Activated CD8-positive, alpha-beta memory T cell treated with anti-CD3 and anti-CD28 coated beads, Interleukin-2, amount 10 ng/mL, durations not matched to agents 7 days and 5 days (primary cell): ENCODE results near the gene DDAH2. TPM values are rescaled to one million over a fixed set of nuclear protein-coding genes. Genes with fewer than 3 reads are reported as not detected.

Experiments used
- ATAC-seq: fragments of 150-1000 bp; cut with Tn5 transposase; one replicate; pipeline ENCODE4 v1.10.0; 2021; ENCODE audit warnings: moderate library complexity
- CTCF ChIA-PET: fragments of 350-600 bp; sonication (Branson Sonifier 250); formaldehyde crosslinking; loops from one replicate; lab custom pipeline; 2021; ENCODE audit warnings: antibody characterized with exemption; lab: Charles Lee
- DNase-seq: peaks from one replicate; pipeline ENCODE4 v3.0.0-alpha.2; 2020
- H3K27ac Mint-ChIP-seq: one replicate; pipeline ENCODE4 v1.8.0; 2021; ENCODE audit warnings: mild to moderate bottlenecking, mixed read lengths
- H3K27me3 Mint-ChIP-seq: one replicate; pipeline ENCODE4 v1.8.0; 2021; ENCODE audit warnings: mixed read lengths
- H3K36me3 Mint-ChIP-seq: one replicate; pipeline ENCODE4 v1.8.0; 2021; ENCODE audit warnings: mild to moderate bottlenecking, mixed read lengths
- H3K4me1 Mint-ChIP-seq: one replicate; pipeline ENCODE4 v1.8.0; 2021; ENCODE audit warnings: mixed read lengths
- H3K4me3 Mint-ChIP-seq: one replicate; pipeline ENCODE4 v1.8.0; 2021; ENCODE audit warnings: mild to moderate bottlenecking, moderate library complexity, mixed read lengths
- H3K9me3 Mint-ChIP-seq: one replicate; pipeline ENCODE4 v1.8.0; 2022; ENCODE audit warnings: low read depth, mixed read lengths
- total RNA-seq, 2 experiments: library from RNA; stranded (reverse); gene quantifications; one replicate each; pipeline ENCODE4 v1.2.3, GENCODE V29; 2021

Gene DDAH2
- total RNA-seq, 2 experiments from 2014 or later: 13.6 to 23.4 TPM

- Mint-ChIP-seq H3K4me1 (no peaks in the 10 kb centered on the region), H3K4me3 (no peak overlapping the region), H3K27ac (no peak overlapping the region), H3K9me3 (no peaks in the 10 kb centered on the region), H3K36me3 (peaks cover 26% of the 10 kb centered on the region), H3K27me3 (no peaks in the 10 kb centered on the region)
- DNase-seq: no peak
- ATAC-seq: no peak
- CTCF ChIA-PET: interaction anchor here (1.2 to 1.3 kb wide), 2 partner anchors 9 to 20 kb away, joined by 3 to 4 read pairs; no protein-coding TSS in a partner anchor
These were observed 20.4 kb upstream of the DDAH2 start for GRCh38 chr6:31749301-31750036.

- H3K27ac Mint-ChIP-seq: peak overlapping the region; percentile 35
- DNase-seq (no peak), ATAC-seq (no peak)
- H3K9me3 Mint-ChIP-seq: no peaks in the 10 kb centered on the region
- peaks cover 48% of the 10 kb centered on the region for H3K36me3 Mint-ChIP-seq
- H3K4me3 Mint-ChIP-seq: no peak overlapping the region
- H3K27me3 Mint-ChIP-seq: no peaks in the 10 kb centered on the region
- CTCF ChIA-PET: interaction anchor here (0.7 to 1.4 kb wide), 2 partner anchors 11 to 15 kb away, joined by 3 to 5 read pairs; no protein-coding TSS in a partner anchor
- peaks cover 16% of the 10 kb centered on the region for H3K4me1 Mint-ChIP-seq
These were observed 15.3 kb upstream of the DDAH2 start for GRCh38 chr6:31744422-31744821.

DNA sequence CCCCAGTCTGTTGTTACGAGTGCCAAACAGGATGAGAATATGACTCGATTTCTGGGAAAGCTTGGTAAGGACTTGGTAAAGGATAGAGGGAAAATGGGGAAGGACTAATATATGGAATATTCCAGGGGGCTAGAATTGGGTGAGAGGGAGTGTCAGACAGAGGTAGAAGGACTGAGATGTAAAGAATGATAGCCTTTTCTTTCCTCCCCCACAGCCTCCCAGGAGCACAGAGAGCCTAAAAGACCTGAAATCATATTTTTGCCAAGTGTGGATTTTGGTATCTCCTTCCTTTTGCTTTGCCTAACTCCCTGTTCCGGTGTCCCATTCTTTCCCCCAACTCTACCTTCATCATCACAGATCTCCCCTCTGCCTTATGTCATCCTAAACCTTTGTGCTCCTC is 13.8 kb upstream of the DDAH2 start:
- CTCF ChIA-PET: interaction anchor here (0.5 to 1.1 kb wide), 2 partner anchors 27 to 93 kb away, joined by 4 read pairs; no protein-coding TSS in a partner anchor

DNA sequence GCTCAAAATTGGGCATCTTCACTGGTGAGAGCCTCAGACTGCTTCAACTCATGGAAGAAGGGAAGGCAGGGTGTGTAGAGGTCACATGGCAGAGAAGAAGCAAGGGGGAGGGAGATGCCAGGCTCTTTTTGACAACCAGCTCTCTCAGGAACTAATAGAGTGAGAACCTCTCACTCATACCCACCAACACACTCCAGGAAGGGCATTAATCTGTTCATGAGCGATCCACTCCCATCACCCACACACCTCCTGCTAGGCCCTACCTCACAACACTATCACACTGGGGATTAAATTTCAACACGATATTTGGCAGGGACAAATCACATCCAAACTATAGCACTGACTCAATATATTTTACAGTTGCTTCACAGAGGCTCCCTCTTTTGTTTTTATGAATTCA is 12.7 kb upstream of the DDAH2 start:
- H3K4me1 Mint-ChIP-seq: peaks cover 42% of the 10 kb centered on the region
- peaks cover 36% of the 10 kb centered on the region for H3K36me3 Mint-ChIP-seq
- CTCF ChIA-PET: interaction anchor here (1.1 to 5.8 kb wide), 4 partner anchors 13 to 60 kb away, joined by 3 to 60 read pairs (median 18); partner anchors contain the start of gene DDAH2
- H3K4me3 Mint-ChIP-seq: peak overlapping the region; percentile 91
- H3K9me3 Mint-ChIP-seq: no peaks in the 10 kb centered on the region
- peak overlapping the region; percentile 42 for H3K27ac Mint-ChIP-seq
- ATAC-seq (no peak), DNase-seq (no peak)
- H3K27me3 Mint-ChIP-seq: no peaks in the 10 kb centered on the region

More for the DNA sequence above, 13.8 kb upstream of the DDAH2 start:
- Mint-ChIP-seq H3K27ac (peak overlapping the region; percentile 40), H3K4me3 (no peak overlapping the region), H3K27me3 (no peaks in the 10 kb centered on the region), H3K4me1 (peaks cover 31% of the 10 kb centered on the region), H3K9me3 (no peaks in the 10 kb centered on the region), H3K36me3 (peaks cover 42% of the 10 kb centered on the region)
- DNase-seq (no peak), ATAC-seq (no peak)

DNA sequence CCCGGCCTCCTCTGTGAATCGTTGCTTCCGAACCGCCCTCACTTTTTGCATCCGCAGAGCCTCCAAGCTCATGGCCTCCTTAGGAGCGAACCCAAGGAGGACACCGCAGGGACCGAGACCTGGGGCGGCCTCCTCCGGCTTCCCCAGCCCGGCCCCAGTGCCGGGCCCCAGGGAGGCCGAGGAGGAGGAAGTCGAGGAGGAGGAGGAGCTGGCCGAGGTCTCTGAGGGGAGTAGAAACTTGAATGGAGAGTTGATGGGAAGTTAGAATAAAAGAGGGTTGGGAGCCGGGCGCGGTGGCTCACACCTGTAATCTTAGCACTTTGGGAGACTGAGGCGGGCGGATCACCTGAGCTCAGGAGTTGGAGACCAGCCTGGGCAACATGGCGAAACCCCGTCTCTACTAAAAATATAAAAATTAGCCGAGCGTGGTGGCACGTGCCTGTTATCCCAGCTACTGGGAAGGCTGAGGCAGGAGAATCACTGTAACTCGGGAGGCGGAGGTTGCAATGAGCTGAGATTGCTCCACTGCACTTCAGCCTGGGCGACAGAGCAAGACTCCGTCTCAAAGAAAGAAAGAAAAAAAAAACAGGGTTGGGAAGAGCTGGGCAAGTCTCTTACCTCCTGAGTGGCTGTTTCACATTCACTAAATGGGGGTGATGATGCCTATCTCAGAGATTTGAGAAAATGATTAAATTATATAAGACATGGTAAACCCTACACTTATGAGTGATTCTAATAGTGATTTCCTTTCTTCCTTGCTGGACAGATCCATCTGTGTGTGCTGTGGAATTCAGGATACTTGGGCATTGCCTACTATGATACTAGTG is 11.5 kb upstream of the DDAH2 start:
- no peak for DNase-seq
- Mint-ChIP-seq H3K9me3 (no peaks in the 10 kb centered on the region), H3K4me1 (peaks cover 45% of the 10 kb centered on the region), H3K27me3 (no peaks in the 10 kb centered on the region), H3K4me3 (peak overlapping the region; percentile 91), H3K36me3 (peaks cover 40% of the 10 kb centered on the region), H3K27ac (peak overlapping the region; percentile 96)
- CTCF ChIA-PET: interaction anchor here (1.0 to 5.8 kb wide), 13 partner anchors 9 to 92 kb away, joined by 3 to 60 read pairs (median 9); partner anchors contain the start of genes DDAH2, GPANK1, HSPA1A and HSPA1L
- no peak for ATAC-seq

DNA sequence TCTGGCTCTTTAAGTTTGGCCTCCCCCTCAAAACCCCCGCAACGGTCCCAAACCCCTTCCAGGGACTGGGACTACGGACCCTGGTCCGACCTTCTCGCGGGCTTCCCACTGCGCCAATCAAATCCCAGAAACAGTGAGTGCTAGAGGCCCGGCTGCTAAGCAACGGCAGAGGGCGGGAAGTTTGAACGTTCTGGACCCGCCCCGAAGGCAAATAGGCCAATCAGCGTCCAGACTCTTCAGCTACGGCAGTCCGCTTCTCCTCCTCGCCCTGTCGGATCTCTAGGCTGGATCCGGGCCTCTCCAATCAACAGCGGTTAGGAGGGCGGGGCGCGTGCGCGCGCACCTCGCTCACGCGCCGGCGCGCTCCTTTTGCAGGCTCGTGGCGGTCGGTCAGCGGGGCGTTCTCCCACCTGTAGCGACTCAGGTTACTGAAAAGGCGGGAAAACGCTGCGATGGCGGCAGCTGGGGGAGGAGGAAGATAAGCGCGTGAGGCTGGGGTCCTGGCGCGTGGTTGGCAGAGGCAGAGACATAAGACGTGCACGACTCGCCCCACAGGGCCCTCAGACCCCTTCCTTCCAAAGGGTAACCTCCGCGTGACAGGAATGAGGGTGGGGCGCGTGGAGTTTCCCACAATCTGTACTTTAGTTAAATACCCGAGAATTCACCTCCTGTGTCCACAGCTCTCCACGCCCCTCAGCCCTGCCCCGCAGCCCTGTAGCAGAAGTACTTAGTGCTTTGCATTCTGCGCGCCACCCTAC is 10.7 kb upstream of the DDAH2 start, which contains the start of gene MSH5:
MSH5 (plus strand) TSS at position 367 of the 758 bp plus-strand sequence. CDS start 462 bp downstream, outside the sequence.
- peaks cover 40% of the 10 kb centered on the region for H3K36me3 Mint-ChIP-seq
- CTCF ChIA-PET: interaction anchor here (1.0 to 5.8 kb wide), 24 partner anchors 10 to 199 kb away, joined by 3 to 60 read pairs (median 8); partner anchors contain the start of genes BAG6, C6orf47, DDAH2 and GPANK1
- ATAC-seq (peak; percentile 81), DNase-seq (peak; percentile 99)
- peak within 1 kb of the TSS; percentile 96 for H3K27ac Mint-ChIP-seq
- no peaks in the 10 kb centered on the region for H3K27me3 Mint-ChIP-seq
- peaks cover 45% of the 10 kb centered on the region for H3K4me1 Mint-ChIP-seq
- peak within 1 kb of the TSS; percentile 91 for H3K4me3 Mint-ChIP-seq
- no peaks in the 10 kb centered on the region for H3K9me3 Mint-ChIP-seq

GRCh38 chr6:31737991-31738979 is 9.2 kb upstream of the DDAH2 start:
- Mint-ChIP-seq H3K4me1 (peaks cover 59% of the 10 kb centered on the region), H3K36me3 (peaks cover 45% of the 10 kb centered on the region), H3K27me3 (no peaks in the 10 kb centered on the region), H3K27ac (peak overlapping the region; percentile 96), H3K4me3 (peak overlapping the region; percentile 91), H3K9me3 (no peaks in the 10 kb centered on the region)
- peak; percentile 17 for ATAC-seq
- DNase-seq: peak; percentile 89
- CTCF ChIA-PET: interaction anchor here (0.6 to 5.8 kb wide), 46 partner anchors 10 to 257 kb away, joined by 3 to 60 read pairs (median 4); partner anchors contain the start of genes ABHD16A, ATP6V1G2, BAG6 and C6orf47

DNA sequence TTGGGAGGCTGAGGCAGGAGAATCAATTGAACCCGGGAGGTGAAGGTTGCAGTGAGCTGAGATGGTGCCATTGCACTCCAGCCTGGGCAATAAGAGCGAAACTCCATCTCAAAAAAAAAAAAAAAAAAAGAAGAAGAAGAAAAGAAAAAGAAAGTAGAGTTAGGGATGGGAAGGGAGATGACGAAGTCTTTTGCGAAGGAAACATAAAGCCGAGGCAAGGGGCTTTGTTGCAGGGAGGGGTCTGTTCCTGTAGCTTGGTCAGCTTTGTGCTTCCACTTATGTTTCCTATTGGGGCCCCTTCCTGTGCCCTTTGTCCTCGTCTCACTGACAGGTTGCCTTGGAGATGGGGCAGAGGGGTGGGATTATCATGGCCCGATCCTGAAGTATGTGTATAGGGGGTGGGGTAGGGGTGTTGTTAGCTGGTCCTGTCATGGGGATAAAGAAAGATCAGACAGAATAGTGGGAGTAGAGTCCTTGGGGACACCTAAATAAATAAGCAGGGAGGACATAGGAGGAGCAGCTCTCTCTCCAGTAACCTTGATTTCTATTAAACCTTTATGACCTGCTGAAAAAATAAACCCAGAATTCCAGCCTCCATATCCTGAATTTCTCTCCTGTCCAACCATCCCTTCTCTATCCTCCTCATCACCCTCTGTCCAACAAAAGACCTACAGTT is 8.4 kb upstream of the DDAH2 start:
- no peaks in the 10 kb centered on the region for H3K27me3 Mint-ChIP-seq

DNA sequence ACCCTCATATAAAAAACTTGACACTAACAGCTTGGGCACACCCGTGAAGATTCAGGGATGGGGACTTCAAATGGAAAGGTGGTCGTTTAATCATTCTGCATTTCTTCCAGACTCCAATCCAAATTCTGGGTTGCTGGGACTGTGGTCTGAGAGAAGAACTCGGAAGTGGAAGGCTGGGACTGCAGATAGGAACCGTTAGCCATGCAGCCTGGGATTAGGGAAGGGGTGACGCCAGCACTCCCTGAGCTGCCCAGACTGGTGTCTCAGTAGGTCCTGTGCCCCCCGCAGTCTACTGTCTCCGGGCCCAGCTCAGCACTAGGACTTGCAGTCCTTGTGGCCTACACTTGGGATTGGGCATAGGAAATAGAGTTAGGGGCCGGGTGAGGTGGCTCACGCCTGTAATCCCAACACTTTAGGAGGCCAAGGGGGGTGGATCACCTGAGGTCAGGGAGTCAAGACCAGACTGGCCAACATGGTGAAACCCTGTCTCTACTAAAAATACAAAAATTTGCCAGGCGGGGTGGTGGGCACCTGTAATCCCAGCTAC is 7.7 kb upstream of the DDAH2 start:
- peak; percentile 42 for DNase-seq

More for the DNA sequence above, 8.4 kb upstream of the DDAH2 start:
- DNase-seq: peak; percentile 59
- ATAC-seq: no peak
- Mint-ChIP-seq H3K4me3 (peak overlapping the region; percentile 91), H3K4me1 (peaks cover 62% of the 10 kb centered on the region), H3K36me3 (peaks cover 42% of the 10 kb centered on the region), H3K27ac (peak overlapping the region; percentile 96), H3K9me3 (no peaks in the 10 kb centered on the region)
- CTCF ChIA-PET: interaction anchor here (0.6 to 5.8 kb wide), 32 partner anchors 9 to 191 kb away, joined by 3 to 60 read pairs (median 5); partner anchors contain the start of genes ABHD16A, ATP6V1G2, DDAH2 and GPANK1

DNA sequence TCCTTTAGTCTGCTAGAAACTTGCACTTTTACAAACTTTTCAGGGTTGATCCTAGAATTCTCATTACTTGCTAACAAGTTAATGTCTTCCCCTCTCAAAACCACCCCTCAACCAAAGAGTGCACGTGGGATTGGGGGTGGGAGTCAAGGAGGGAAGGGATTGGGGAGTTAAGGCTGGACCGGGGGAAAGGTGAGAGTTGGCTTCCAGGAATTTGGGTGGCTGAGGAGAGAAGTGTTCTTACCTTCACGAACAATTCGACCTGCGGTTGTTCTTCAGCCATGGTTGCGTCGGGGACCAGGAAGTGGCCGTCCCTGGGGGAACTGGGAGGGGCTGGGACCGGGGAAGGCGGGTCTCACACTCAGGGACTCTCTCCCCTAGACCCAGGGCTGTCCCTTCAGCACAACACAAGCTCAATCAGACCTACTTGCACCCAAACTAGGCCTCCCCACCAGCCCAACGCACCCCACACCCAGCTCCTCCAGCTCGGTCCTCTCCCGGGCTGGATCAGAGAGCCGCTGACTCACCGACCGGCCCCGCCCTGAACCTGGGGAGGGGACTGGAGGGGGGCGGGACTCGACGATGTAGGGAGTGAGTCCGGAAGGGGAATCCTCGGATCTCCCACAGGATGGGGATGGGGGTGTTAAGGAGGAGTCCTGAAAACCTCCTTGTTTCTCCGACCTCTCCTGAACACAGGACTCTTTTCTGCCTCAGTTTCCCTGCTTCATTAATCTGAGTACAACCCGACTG is 7.1 kb upstream of the DDAH2 start, which contains the start of gene CLIC1:
CLIC1 (minus strand) TSS at position 510 of the 747 bp plus-strand sequence; CDS start at position 280, 230 bp downstream.
- Mint-ChIP-seq H3K27ac (peak within 1 kb of the TSS; percentile 96), H3K27me3 (no peaks in the 10 kb centered on the region), H3K4me3 (peak within 1 kb of the TSS; percentile 91), H3K4me1 (peaks cover 63% of the 10 kb centered on the region), H3K9me3 (no peaks in the 10 kb centered on the region), H3K36me3 (peaks cover 42% of the 10 kb centered on the region)
- CTCF ChIA-PET: interaction anchor here (0.6 to 5.8 kb wide), 13 partner anchors 8 to 94 kb away, joined by 3 to 60 read pairs (median 4); partner anchors contain the start of genes ABHD16A, DDAH2, HSPA1B and LY6G5C
- DNase-seq: peak; percentile 91
- ATAC-seq: peak; percentile 38

More for the DNA sequence above, 7.7 kb upstream of the DDAH2 start:
- ATAC-seq: no peak
- Mint-ChIP-seq H3K27ac (peak overlapping the region; percentile 96), H3K27me3 (no peaks in the 10 kb centered on the region), H3K4me3 (peak overlapping the region; percentile 91), H3K4me1 (peaks cover 65% of the 10 kb centered on the region), H3K9me3 (no peaks in the 10 kb centered on the region), H3K36me3 (peaks cover 44% of the 10 kb centered on the region)
- CTCF ChIA-PET: interaction anchor here (0.9 to 5.8 kb wide), 15 partner anchors 8 to 139 kb away, joined by 3 to 60 read pairs (median 8); partner anchors contain the start of genes ABHD16A, DDAH2, HSPA1B and LY6G5C
